NCI-H524 (cell line): ENCODE measurements around the gene CERS4.
"Not testable (repeated sequence)": the region's sequence is repeated elsewhere in the genome, so short reads cannot be mapped to it uniquely, and the experiment has no call there.

Experiments used
- DNase-seq, 2 experiments: peaks; one replicate each; lab custom pipeline; 2025; lab: John Stamatoyannopoulos, UW

CERS4 gene

GRCh38 chr19:8209462-8210378 is 550 bp downstream of the CERS4 start:
- DNase-seq = peak; percentile 21 to 50

GRCh38 chr19:8210421-8211101 is 1.4 kb downstream of the CERS4 start:
- DNase-seq = peak in 1 of 2 experiments; percentile 12

- peak; percentile 51 to 78 for DNase-seq
Observed at GRCh38 chr19:8212212-8212611, 3.0 kb downstream of the CERS4 start.

GRCh38 chr19:8212916-8213315 is 3.7 kb downstream of the CERS4 start:
- no peak for DNase-seq

- no peak for DNase-seq
Observed at GRCh38 chr19:8213827-8214672, 4.9 kb downstream of the CERS4 start.

GRCh38 chr19:8214802-8215201 is 5.6 kb downstream of the CERS4 start:
- no peak for DNase-seq

- DNase-seq = no peak
Observed at GRCh38 chr19:8215783-8216182, 6.6 kb downstream of the CERS4 start.

GRCh38 chr19:8216357-8216756 is 7.2 kb downstream of the CERS4 start:
- no peak for DNase-seq

- not testable (repeated sequence) for DNase-seq
Observed at GRCh38 chr19:8218127-8218526, 9.0 kb downstream of the CERS4 start.

GRCh38 chr19:8220481-8220880 is 11.3 kb downstream of the CERS4 start:
- DNase-seq = no peak

- no peak for DNase-seq
Observed at GRCh38 chr19:8221161-8221560, 12.0 kb downstream of the CERS4 start.

GRCh38 chr19:8223442-8223841 is 14.3 kb downstream of the CERS4 start:
- DNase-seq = not testable (repeated sequence)

GRCh38 chr19:8224394-8225145 is 15.4 kb downstream of the CERS4 start:
- DNase-seq = no peak

GRCh38 chr19:8231073-8231604 is 22.0 kb downstream of the CERS4 start:
- no peak for DNase-seq

- DNase-seq = no peak
Observed at GRCh38 chr19:8233370-8233769, 24.2 kb downstream of the CERS4 start.

GRCh38 chr19:8237026-8237425 is 27.9 kb downstream of the CERS4 start:
- no peak for DNase-seq

- DNase-seq = peak; percentile 70 to 85
Observed at GRCh38 chr19:8238251-8238650, 29.1 kb downstream of the CERS4 start.

GRCh38 chr19:8239528-8240273 is 30.5 kb downstream of the CERS4 start:
- no peak for DNase-seq

- DNase-seq = peak; percentile 85 to 91
Observed at GRCh38 chr19:8240274-8241229, 31.4 kb downstream of the CERS4 start.
